ENCODE measurements around the gene HES2.
"Not testable (repeated sequence)": the region's sequence is repeated elsewhere in the genome, so short reads cannot be mapped to it uniquely, and the experiment has no call there.

The HES2 gene

GRCh38 chr1:6435129-6435528 lies 15.4 kb upstream of the HES2 start:
- no peak for DNase-seq

- no peak for DNase-seq
These were observed 14.5 kb upstream of the HES2 start for GRCh38 chr1:6434186-6434585.

GRCh38 chr1:6431645-6432579 lies 12.2 kb upstream of the HES2 start:
- DNase-seq, result not testable (repeated sequence)

GRCh38 chr1:6429660-6430411 lies 10.1 kb upstream of the HES2 start:
- DNase-seq, result not testable (repeated sequence)

GRCh38 chr1:6428453-6428852 lies 8.7 kb upstream of the HES2 start:
- DNase-seq, result not testable (repeated sequence)

- DNase-seq, result no peak
These were observed 8.0 kb upstream of the HES2 start for GRCh38 chr1:6427441-6428390.

- DNase-seq, result no peak
These were observed 7.2 kb upstream of the HES2 start for GRCh38 chr1:6426972-6427350.

- DNase-seq, result no peak
These were observed 6.7 kb upstream of the HES2 start for GRCh38 chr1:6426277-6426971.

GRCh38 chr1:6425658-6426057 lies 5.9 kb upstream of the HES2 start:
- no peak for DNase-seq

GRCh38 chr1:6424619-6425593 lies 5.2 kb upstream of the HES2 start, which contains the start of gene ESPN:
Gene ESPN, plus strand, starts transcription at chr1:6424776. Its CDS starts 180 bp downstream, at chr1:6424956.
- peak; percentile 24 for DNase-seq

GRCh38 chr1:6424000-6424565 lies 4.4 kb upstream of the HES2 start:
- no peak for DNase-seq

- peak; percentile 83 for DNase-seq
These were observed 3.7 kb upstream of the HES2 start for GRCh38 chr1:6423321-6423999.

GRCh38 chr1:6421266-6421665 lies 1.5 kb upstream of the HES2 start:
- DNase-seq, result no peak

GRCh38 chr1:6420454-6421042 lies 829 bp upstream of the HES2 start:
- peak; percentile 45 for DNase-seq

- DNase-seq, result no peak
These were observed 319 bp downstream of the HES2 start for GRCh38 chr1:6419397-6419803.

- no peak for DNase-seq
These were observed 887 bp downstream of the HES2 start for GRCh38 chr1:6418668-6419396.

GRCh38 chr1:6417961-6418667 lies 1.6 kb downstream of the HES2 start:
- no peak for DNase-seq

GRCh38 chr1:6416906-6417305 lies 2.8 kb downstream of the HES2 start:
- no peak for DNase-seq
